CD4-positive, alpha-beta memory T cell (primary cell): ENCODE data around the gene KIAA0825. TPM values are rescaled to one million over a fixed set of nuclear protein-coding genes. Genes with fewer than 3 reads are reported as not detected.

ENCODE experiments used
- CTCF ChIA-PET: fragments of 350-600 bp; sonication (Branson Sonifier 250); formaldehyde crosslinking; loops from one replicate; lab custom pipeline; 2021; ENCODE audit warnings: inconsistent platforms; ENCODE audit not compliant: partially characterized antibody; lab: Charles Lee
- POLR2A ChIA-PET: fragments of 350-600 bp; sonication (Branson Sonifier 250); formaldehyde crosslinking; loops from one replicate; lab custom pipeline; 2021; ENCODE audit not compliant: partially characterized antibody; lab: Charles Lee
- DNase-seq, 5 donors: peaks; one replicate each; pipeline versions ENCODE4 v3.0.0 to v3.0.0-alpha.2; 2020 to 2022; ENCODE audit warnings: mixed read lengths in 1 of 5
- H3K27ac ChIP-seq: one replicate; pipeline ENCODE4 v1.7.0; 2013; ENCODE audit warnings: low read depth, low read length
- H3K27me3 ChIP-seq: 2 replicates; pipeline ENCODE4 v1.7.0; 2013; ENCODE audit warnings: mild to moderate bottlenecking, low read length, moderate library complexity; ENCODE audit not compliant: insufficient read depth
- H3K36me3 ChIP-seq: 2 replicates; pipeline ENCODE4 v1.7.0; 2013; ENCODE audit warnings: mild to moderate bottlenecking, low read length, moderate library complexity; ENCODE audit not compliant: insufficient read depth
- H3K4me1 ChIP-seq: 2 replicates; pipeline ENCODE4 v1.7.0; 2013; ENCODE audit warnings: mild to moderate bottlenecking, low read length, moderate library complexity; ENCODE audit not compliant: insufficient read depth
- H3K4me3 ChIP-seq, 2 donors: one replicate each; pipeline ENCODE4 v1.7.0; 2013; ENCODE audit warnings: low read length in 2 of 2, mild to moderate bottlenecking in 1 of 2
- H3K9me3 ChIP-seq, 2 donors: one replicate each; pipeline ENCODE4 v1.7.0; 2013; ENCODE audit warnings: low read length in 2 of 2, control low read depth in 1 of 2; ENCODE audit not compliant: control insufficient read depth in 1 of 2
- H3K27ac Mint-ChIP-seq, 7 donors: one replicate each; pipeline ENCODE4 v1.8.0; 2020 to 2021; ENCODE audit warnings: mixed read lengths in 7 of 7, mild to moderate bottlenecking in 6 of 7, inconsistent platforms in 3 of 7, moderate library complexity in 3 of 7
- H3K27me3 Mint-ChIP-seq, 2 donors: one replicate each; pipeline ENCODE4 v1.8.0; 2020 to 2021; ENCODE audit warnings: mixed read lengths in 2 of 2
- H3K36me3 Mint-ChIP-seq, 2 donors: one replicate each; pipeline ENCODE4 v1.8.0; 2020 to 2021; ENCODE audit warnings: mixed read lengths in 2 of 2, inconsistent platforms in 1 of 2, mild to moderate bottlenecking in 1 of 2
- H3K4me1 Mint-ChIP-seq, 4 donors: one replicate each; pipeline ENCODE4 v1.8.0; 2020 to 2021; ENCODE audit warnings: mixed read lengths in 4 of 4, mild to moderate bottlenecking in 1 of 4
- H3K4me3 Mint-ChIP-seq, 8 donors: one replicate each; pipeline ENCODE4 v1.8.0; 2020 to 2021; ENCODE audit warnings: mixed read lengths in 8 of 8, mild to moderate bottlenecking in 7 of 8, moderate library complexity in 6 of 8, inconsistent platforms in 3 of 8
- H3K9me3 Mint-ChIP-seq, 8 donors: one replicate each; pipeline ENCODE4 v1.8.0; 2020 to 2021; ENCODE audit warnings: mixed read lengths in 8 of 8, mild to moderate bottlenecking in 5 of 8, inconsistent platforms in 3 of 8, moderate library complexity in 1 of 8
- intact Hi-C: fragments of 100-400 bp; cut with micrococcal nuclease; formaldehyde crosslinking; loops from one replicate; pipeline ENCODE4 v1.15.1; 2023
- polyA plus RNA-seq, 2 donors: library from polyadenylated mRNA; unstranded; fragments of 300-500 nt; fragmentation: Illumina TruSeq; gene quantifications; one replicate each; pipeline ENCODE4 v1.2.3, GENCODE V29; 2021
- total RNA-seq, 2 experiments: library from RNA; stranded (reverse); gene quantifications; one replicate each; pipeline ENCODE4 v1.2.3, GENCODE V29; 2021

Gene KIAA0825
- total and polyA plus RNA-seq, 4 experiments from 2014 or later: 1.5 to 2.2 (median 2.1) TPM

DNA sequence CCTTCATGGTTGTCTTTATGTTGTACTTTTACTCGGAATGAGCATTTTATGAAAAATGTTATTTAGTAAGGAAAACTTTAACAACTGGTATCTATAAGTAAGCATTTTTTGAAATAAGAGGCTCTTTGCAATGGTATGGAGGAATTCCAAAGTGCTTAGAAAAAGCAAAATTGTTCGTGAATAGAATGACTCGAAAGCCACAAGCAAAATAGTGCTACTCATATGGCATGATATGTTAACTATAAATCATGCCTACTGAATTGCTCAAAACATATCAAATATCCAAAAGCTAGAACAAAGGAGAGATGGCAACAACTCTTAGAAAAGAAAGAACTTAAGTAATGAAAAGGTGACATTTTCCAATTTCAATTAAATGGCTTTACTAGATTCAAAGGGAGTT lies 216.3 kb downstream of the KIAA0825 start:
- H3K4me3 ChIP-seq: no peak overlapping the region
- Mint-ChIP-seq H3K4me3 (no peak overlapping the region), H3K36me3 (peaks cover 2 to 15% of the 10 kb centered on the region in 2 donors), H3K27me3 (no peaks in the 10 kb centered on the region), H3K9me3 (peaks cover 0 to 2% (median 0%) of the 10 kb centered on the region in 8 donors), H3K27ac (no peak overlapping the region), H3K4me1 (no peaks in the 10 kb centered on the region)
- no peaks in the 10 kb centered on the region for H3K36me3 ChIP-seq
- intact Hi-C loops: no loop called here
- DNase-seq: no peak
- ChIA-PET POLR2A (no interaction called here), CTCF (no interaction called here)
- no peaks in the 10 kb centered on the region for H3K9me3 ChIP-seq
- no peak overlapping the region for H3K27ac ChIP-seq
- H3K27me3 ChIP-seq: no peaks in the 10 kb centered on the region
- no peaks in the 10 kb centered on the region for H3K4me1 ChIP-seq

GRCh38 chr5:94397508-94397907 lies 220.9 kb downstream of the KIAA0825 start:
- H3K27ac ChIP-seq: no peak overlapping the region
- POLR2A ChIA-PET: no interaction called here

GRCh38 chr5:94396687-94397086 lies 221.7 kb downstream of the KIAA0825 start:
- H3K36me3 Mint-ChIP-seq: peaks cover 0 to 10% of the 10 kb centered on the region in 2 donors
- Histone ChIP-seq H3K9me3 (no peaks in the 10 kb centered on the region), H3K4me3 (no peak overlapping the region), H3K27ac (no peak overlapping the region), H3K36me3 (no peaks in the 10 kb centered on the region), H3K27me3 (no peaks in the 10 kb centered on the region), H3K4me1 (no peaks in the 10 kb centered on the region)
- H3K4me1 Mint-ChIP-seq: no peaks in the 10 kb centered on the region
- H3K27ac Mint-ChIP-seq: no peak overlapping the region
- H3K4me3 Mint-ChIP-seq: no peak overlapping the region
- ChIA-PET CTCF (no interaction called here), POLR2A (no interaction called here)
- no peak for DNase-seq
- intact Hi-C loops: no loop called here
- peaks cover 0 to 2% (median 0%) of the 10 kb centered on the region in 8 donors for H3K9me3 Mint-ChIP-seq
- no peaks in the 10 kb centered on the region for H3K27me3 Mint-ChIP-seq

More at GRCh38 chr5:94397508-94397907, 220.9 kb downstream of the KIAA0825 start:
- DNase-seq: no peak
- intact Hi-C loops: no loop called here
- Histone ChIP-seq H3K9me3 (no peaks in the 10 kb centered on the region), H3K4me1 (no peaks in the 10 kb centered on the region), H3K36me3 (no peaks in the 10 kb centered on the region), H3K4me3 (no peak overlapping the region), H3K27me3 (no peaks in the 10 kb centered on the region)
- Mint-ChIP-seq H3K27me3 (no peaks in the 10 kb centered on the region), H3K4me3 (no peak overlapping the region), H3K4me1 (no peaks in the 10 kb centered on the region), H3K27ac (no peak overlapping the region), H3K36me3 (peaks cover 0 to 16% of the 10 kb centered on the region in 2 donors), H3K9me3 (peaks cover 0 to 2% (median 0%) of the 10 kb centered on the region in 8 donors)
- CTCF ChIA-PET: no interaction called here

GRCh38 chr5:94395468-94395867 lies 222.9 kb downstream of the KIAA0825 start:
- Histone ChIP-seq H3K4me1 (no peaks in the 10 kb centered on the region), H3K4me3 (no peak overlapping the region), H3K36me3 (no peaks in the 10 kb centered on the region), H3K27me3 (no peaks in the 10 kb centered on the region), H3K9me3 (no peaks in the 10 kb centered on the region), H3K27ac (no peak overlapping the region)
- ChIA-PET CTCF (no interaction called here), POLR2A (no interaction called here)
- no peak for DNase-seq
- Mint-ChIP-seq H3K27ac (no peak overlapping the region), H3K27me3 (no peaks in the 10 kb centered on the region), H3K9me3 (peaks cover 0 to 2% (median 0%) of the 10 kb centered on the region in 8 donors), H3K36me3 (peaks cover 0 to 10% of the 10 kb centered on the region in 2 donors), H3K4me3 (no peak overlapping the region), H3K4me1 (no peaks in the 10 kb centered on the region)
- intact Hi-C loops: no loop called here

GRCh38 chr5:94391996-94392395 lies 226.4 kb downstream of the KIAA0825 start:
- H3K27ac ChIP-seq: no peak overlapping the region
- H3K4me3 ChIP-seq: no peak overlapping the region
- Mint-ChIP-seq H3K4me3 (no peak overlapping the region), H3K27me3 (no peaks in the 10 kb centered on the region), H3K36me3 (peaks cover 0 to 9% of the 10 kb centered on the region in 2 donors), H3K27ac (no peak overlapping the region), H3K9me3 (no peaks in the 10 kb centered on the region), H3K4me1 (peaks cover 0 to 6% (median 4%) of the 10 kb centered on the region in 4 donors)
- no peak for DNase-seq
- no peaks in the 10 kb centered on the region for H3K36me3 ChIP-seq
- no peaks in the 10 kb centered on the region for H3K27me3 ChIP-seq
- no peaks in the 10 kb centered on the region for H3K4me1 ChIP-seq
- H3K9me3 ChIP-seq: no peaks in the 10 kb centered on the region
- ChIA-PET POLR2A (no interaction called here), CTCF (no interaction called here)
- intact Hi-C loops: no loop called here

- no peaks in the 10 kb centered on the region for H3K36me3 ChIP-seq
- Mint-ChIP-seq H3K27me3 (no peaks in the 10 kb centered on the region), H3K4me3 (no peak overlapping the region), H3K36me3 (no peaks in the 10 kb centered on the region), H3K9me3 (no peaks in the 10 kb centered on the region), H3K4me1 (peaks cover 0 to 6% (median 4%) of the 10 kb centered on the region in 4 donors), H3K27ac (no peak overlapping the region)
- no peak for DNase-seq
- H3K4me1 ChIP-seq: no peaks in the 10 kb centered on the region
- ChIA-PET POLR2A (no interaction called here), CTCF (no interaction called here)
- H3K27ac ChIP-seq: no peak overlapping the region
- no peaks in the 10 kb centered on the region for H3K9me3 ChIP-seq
- intact Hi-C loops: no loop called here
- no peak overlapping the region for H3K4me3 ChIP-seq
- no peaks in the 10 kb centered on the region for H3K27me3 ChIP-seq
Observed at GRCh38 chr5:94389515-94389899, 228.9 kb downstream of the KIAA0825 start.

DNA sequence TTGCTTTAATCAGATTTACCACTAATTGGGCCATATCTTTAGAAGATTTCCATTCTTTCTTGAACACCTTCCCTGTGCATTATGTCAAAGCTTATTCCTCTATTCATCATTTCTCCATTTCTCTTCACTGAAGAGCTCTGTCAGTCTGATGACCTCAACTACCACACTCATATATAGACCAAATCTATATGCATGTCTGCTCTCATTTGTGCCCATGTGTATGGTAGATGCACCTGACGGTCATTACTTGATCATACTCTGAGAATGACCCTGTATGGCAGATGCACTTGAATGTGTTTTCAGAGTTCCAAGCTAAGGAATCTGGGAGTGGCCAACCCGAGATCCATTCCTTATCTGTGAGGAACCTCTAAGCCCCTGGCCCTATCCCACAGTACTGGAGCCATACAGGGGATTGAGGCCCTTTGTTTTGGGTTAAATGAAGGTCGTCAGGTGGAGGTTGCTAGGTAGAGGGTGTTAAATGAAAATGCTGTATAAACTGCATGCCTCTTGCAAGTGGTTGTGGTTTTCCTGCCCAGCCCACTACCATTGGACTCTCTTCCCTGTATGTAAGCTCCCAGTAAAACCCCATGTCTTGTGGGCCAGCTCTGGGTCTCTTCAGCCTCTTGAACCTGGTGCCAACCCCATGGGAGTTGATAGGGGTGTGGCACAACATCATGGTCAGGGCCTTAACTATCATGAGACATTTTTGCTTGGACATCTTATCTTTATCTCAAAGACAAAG lies 229.5 kb downstream of the KIAA0825 start:
- POLR2A ChIA-PET: no interaction called here
- Mint-ChIP-seq H3K4me1 (peaks cover 0 to 6% (median 4%) of the 10 kb centered on the region in 4 donors), H3K36me3 (peaks cover 0 to 5% of the 10 kb centered on the region in 2 donors), H3K27me3 (no peaks in the 10 kb centered on the region), H3K4me3 (no peak overlapping the region), H3K9me3 (no peaks in the 10 kb centered on the region), H3K27ac (no peak overlapping the region)
- Histone ChIP-seq H3K36me3 (no peaks in the 10 kb centered on the region), H3K9me3 (no peaks in the 10 kb centered on the region), H3K4me3 (no peak overlapping the region), H3K27me3 (no peaks in the 10 kb centered on the region), H3K27ac (no peak overlapping the region), H3K4me1 (no peaks in the 10 kb centered on the region)
- DNase-seq: no peak
- CTCF ChIA-PET: no interaction called here
- intact Hi-C loops: no loop called here
